Endometrial microvascular endothelial cells (primary cell): ENCODE data around the gene SULT1C3. TPM values are rescaled to one million over a fixed set of nuclear protein-coding genes. Genes with fewer than 3 reads are reported as not detected.

ENCODE experiments used
- in situ Hi-C: cut with HindIII; loops from 2 replicates; pipeline ENCODE4 v1.10.0; 2017; ENCODE audit warnings: low sequenced_read_pairs, low pct_unique_long_range_greater_than_20kb; ENCODE audit errors: inconsistent ontology term
- total RNA-seq: library from RNA; depleted of rRNA; stranded (reverse); fragments of >200 nt; gene quantifications from one replicate; pipeline ENCODE4 v1.2.3, GENCODE V29; 2015; ENCODE audit errors: inconsistent ontology term

The SULT1C3 gene
- total RNA-seq: not detected

GRCh38 chr2:108239786-108240185 is at the start of gene SULT1C3:
TSS of gene SULT1C3 (plus strand) at chr2:108239968. CDS start at chr2:108247195, 7,227 bp downstream.
- in situ Hi-C loops: no loop called here

- in situ Hi-C loops: no loop called here
These were observed 46.5 kb upstream of the SULT1C3 start for GRCh38 chr2:108193251-108193650.

- in situ Hi-C loops: no loop called here
These were observed 45.2 kb upstream of the SULT1C3 start for GRCh38 chr2:108194409-108195132.

GRCh38 chr2:108195133-108195439 is 44.7 kb upstream of the SULT1C3 start:
- in situ Hi-C loops: no loop called here

- in situ Hi-C loops: no loop called here
These were observed 40.0 kb upstream of the SULT1C3 start for GRCh38 chr2:108199726-108200125.

GRCh38 chr2:108200569-108200968 is 39.2 kb upstream of the SULT1C3 start:
- in situ Hi-C loops: no loop called here

- in situ Hi-C loops: no loop called here
These were observed 27.1 kb upstream of the SULT1C3 start for GRCh38 chr2:108212671-108213070.

- in situ Hi-C loops: no loop called here
These were observed 24.0 kb upstream of the SULT1C3 start for GRCh38 chr2:108215794-108216211.

GRCh38 chr2:108217211-108217610 is 22.6 kb upstream of the SULT1C3 start:
- in situ Hi-C loops: no loop called here

- in situ Hi-C loops: no loop called here
These were observed 20.1 kb upstream of the SULT1C3 start for GRCh38 chr2:108219688-108220087.

GRCh38 chr2:108220191-108220590 is 19.6 kb upstream of the SULT1C3 start:
- in situ Hi-C loops: no loop called here

- in situ Hi-C loops: no loop called here
These were observed 18.7 kb upstream of the SULT1C3 start for GRCh38 chr2:108220942-108221541.

- in situ Hi-C loops: no loop called here
These were observed 17.5 kb upstream of the SULT1C3 start for GRCh38 chr2:108222261-108222660.

GRCh38 chr2:108223573-108223972 is 16.2 kb upstream of the SULT1C3 start:
- in situ Hi-C loops: no loop called here

GRCh38 chr2:108224022-108224421 is 15.7 kb upstream of the SULT1C3 start:
- in situ Hi-C loops: no loop called here

GRCh38 chr2:108226564-108226963 is 13.2 kb upstream of the SULT1C3 start:
- in situ Hi-C loops: no loop called here

- in situ Hi-C loops: no loop called here
These were observed 11.8 kb upstream of the SULT1C3 start for GRCh38 chr2:108228006-108228405.

- in situ Hi-C loops: no loop called here
These were observed 11.2 kb upstream of the SULT1C3 start for GRCh38 chr2:108228537-108228936.

- in situ Hi-C loops: no loop called here
These were observed 9.9 kb upstream of the SULT1C3 start for GRCh38 chr2:108229875-108230274.

- in situ Hi-C loops: no loop called here
These were observed 4.2 kb upstream of the SULT1C3 start for GRCh38 chr2:108235577-108235976.
